ENCODE data around the gene TMEM51. TPM values are rescaled to one million over a fixed set of nuclear protein-coding genes. Genes with fewer than 3 reads are reported as not detected.

Gene TMEM51
- polyA plus RNA-seq, 1 donor (not counting 4 experiments of a cell fraction or from before 2014, with no cell fraction given) = 12.9 TPM

GRCh38 chr1:15154480-15155036 is 1.0 kb downstream of the TMEM51 start:
- H3K4me3 ChIP-seq (ENCODE audit: control insufficient read depth in 2 of 3, extremely low read depth in 1 of 3, insufficient read depth in 2 of 3, low read depth in 1 of 3, low read length in 3 of 3) = peak overlapping the region; percentile 59 to 73 (median 62)
- peak overlapping the region; percentile 99 for H3K4me2 ChIP-seq (ENCODE audit: control insufficient read depth, extremely low read depth, insufficient read depth, low read depth, low read length)
- H3K9me3 ChIP-seq (ENCODE audit: control insufficient read depth, low read depth, low read length) = no peaks in the 10 kb centered on the region
- no peak for DNase-seq (ENCODE audit: low read depth, low spot score)
- no peak for FAIRE-seq
- no peak for TF ChIP-seq EZH2 (IDR thresholded peaks at IDR 0.05; ENCODE audit: low read length)
- no peak for TF ChIP-seq CTCF (optimal IDR thresholded peaks at IDR 0.05 in 1 of 3, IDR thresholded peaks at IDR 0.05 in 1 of 3, conservative IDR thresholded peaks at IDR 0.05 in 1 of 3; ENCODE audit: extremely low read depth in 1 of 3, insufficient read depth in 2 of 3, low read length in 3 of 3)
- peak overlapping the region; percentile 74 for H3K27ac ChIP-seq (ENCODE audit: control insufficient read depth, insufficient read depth, low read length)
- peaks cover 2 to 10% of the 10 kb centered on the region in 2 experiments for H3K36me3 ChIP-seq (ENCODE audit: control insufficient read depth in 2 of 2, extremely low read depth in 1 of 2, insufficient read depth in 2 of 2, low read length in 2 of 2)
- dilution Hi-C loops (cut with MboI; ENCODE audit: extremely low pct_ligation_motif_present, low sequenced_read_pairs) = no loop called here
- peaks cover 8% of the 10 kb centered on the region for H3K9me1 ChIP-seq (ENCODE audit: control insufficient read depth, extremely low read depth, insufficient read depth, low read length)
- H3K9ac ChIP-seq (ENCODE audit: control insufficient read depth, extremely low read depth, insufficient read depth, low read length) = peak overlapping the region; percentile 86
- H3K27me3 ChIP-seq (ENCODE audit: control insufficient read depth, extremely low read depth, insufficient read depth, low read length) = no peaks in the 10 kb centered on the region
- H3K79me2 ChIP-seq (ENCODE audit: control insufficient read depth, insufficient read depth, low read length) = peaks cover 56% of the 10 kb centered on the region
- no peaks in the 10 kb centered on the region for H4K20me1 ChIP-seq (ENCODE audit: control insufficient read depth, extremely low read depth, insufficient read depth, low read length)
- H3K4me1 ChIP-seq (ENCODE audit: control insufficient read depth, extremely low read depth, insufficient read depth, low read length) = peaks cover 31% of the 10 kb centered on the region
- H2AFZ ChIP-seq (ENCODE audit: control insufficient read depth, low read length) = peak overlapping the region; percentile 63

GRCh38 chr1:15155191-15155590 is 1.6 kb downstream of the TMEM51 start:
- TF ChIP-seq CTCF (optimal IDR thresholded peaks at IDR 0.05 in 1 of 3, IDR thresholded peaks at IDR 0.05 in 1 of 3, conservative IDR thresholded peaks at IDR 0.05 in 1 of 3; ENCODE audit: extremely low read depth in 1 of 3, insufficient read depth in 2 of 3, low read length in 3 of 3) (no peak), EZH2 (IDR thresholded peaks at IDR 0.05; ENCODE audit: low read length) (no peak)
- peak overlapping the region; percentile 99 for H3K4me2 ChIP-seq (ENCODE audit: control insufficient read depth, extremely low read depth, insufficient read depth, low read depth, low read length)
- DNase-seq (ENCODE audit: low read depth, low spot score) (no peak), FAIRE-seq (no peak)
- H2AFZ ChIP-seq (ENCODE audit: control insufficient read depth, low read length) = no peak overlapping the region
- H3K36me3 ChIP-seq (ENCODE audit: control insufficient read depth in 2 of 2, extremely low read depth in 1 of 2, insufficient read depth in 2 of 2, low read length in 2 of 2) = peaks cover 2 to 10% of the 10 kb centered on the region in 2 experiments
- peaks cover 31% of the 10 kb centered on the region for H3K4me1 ChIP-seq (ENCODE audit: control insufficient read depth, extremely low read depth, insufficient read depth, low read length)
- H3K79me2 ChIP-seq (ENCODE audit: control insufficient read depth, insufficient read depth, low read length) = peaks cover 61% of the 10 kb centered on the region
- no peaks in the 10 kb centered on the region for H4K20me1 ChIP-seq (ENCODE audit: control insufficient read depth, extremely low read depth, insufficient read depth, low read length)
- no peaks in the 10 kb centered on the region for H3K9me3 ChIP-seq (ENCODE audit: control insufficient read depth, low read depth, low read length)
- H3K4me3 ChIP-seq (ENCODE audit: control insufficient read depth in 2 of 3, extremely low read depth in 1 of 3, insufficient read depth in 2 of 3, low read depth in 1 of 3, low read length in 3 of 3) = peak overlapping the region; percentile 59 to 73 (median 62)
- dilution Hi-C loops (cut with MboI; ENCODE audit: extremely low pct_ligation_motif_present, low sequenced_read_pairs) = no loop called here
- H3K27me3 ChIP-seq (ENCODE audit: control insufficient read depth, extremely low read depth, insufficient read depth, low read length) = no peaks in the 10 kb centered on the region
- peaks cover 8% of the 10 kb centered on the region for H3K9me1 ChIP-seq (ENCODE audit: control insufficient read depth, extremely low read depth, insufficient read depth, low read length)
- H3K9ac ChIP-seq (ENCODE audit: control insufficient read depth, extremely low read depth, insufficient read depth, low read length) = peak overlapping the region; percentile 86
- no peak overlapping the region for H3K27ac ChIP-seq (ENCODE audit: control insufficient read depth, insufficient read depth, low read length)

All from keratinocyte (primary cell).